Ramos (cell line): ENCODE results near the gene NDUFA12.

Source experiments
- in situ Hi-C: fragments of 300-500 bp; cut with MboI; formaldehyde crosslinking; loops from one replicate; pipeline ENCODE4 v1.14.3; 2022; ENCODE audit warnings: low sequenced_read_pairs; ENCODE audit not compliant: unreplicated experiment

Gene NDUFA12

DNA sequence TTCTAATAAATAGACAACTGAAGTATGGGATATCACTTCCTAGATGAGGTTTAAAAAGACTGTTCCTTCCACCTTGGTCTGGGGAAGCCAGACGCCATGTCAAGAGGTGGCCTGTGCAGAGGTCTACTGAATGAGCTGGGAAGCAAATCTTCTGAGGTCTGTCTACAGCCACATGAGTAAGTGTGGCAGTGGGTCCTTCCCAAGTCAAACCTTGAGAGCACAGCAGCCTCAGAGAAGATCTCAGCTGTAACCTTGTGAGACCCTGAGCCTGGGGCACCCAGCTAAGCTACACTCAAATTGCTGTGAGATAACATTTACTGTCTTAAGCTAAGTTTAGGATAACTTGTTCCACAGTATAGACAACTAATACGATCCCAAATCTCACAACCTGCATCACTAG lies 20.2 kb downstream of the NDUFA12 start:
- in situ Hi-C loops = no loop called here

DNA sequence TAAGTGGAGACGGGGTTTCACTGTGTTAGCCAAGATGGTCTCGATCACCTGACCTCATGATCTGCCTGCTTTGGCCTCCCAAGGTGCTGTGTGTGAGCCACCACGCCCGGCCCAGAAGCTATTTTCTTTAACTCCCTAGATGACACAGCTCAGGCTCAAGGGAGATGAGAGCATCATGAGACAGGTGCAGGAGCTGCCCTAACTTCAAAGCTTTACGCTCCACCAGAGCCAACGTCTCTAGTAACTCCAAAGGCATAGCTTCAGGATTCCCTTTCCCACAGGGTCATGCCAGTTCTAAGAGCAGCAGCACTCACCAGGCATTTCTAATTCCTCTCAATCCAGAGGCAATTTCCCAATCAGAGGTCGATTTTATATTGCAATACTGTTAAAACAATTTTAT lies 21.0 kb downstream of the NDUFA12 start:
- in situ Hi-C loops = no loop called here

DNA sequence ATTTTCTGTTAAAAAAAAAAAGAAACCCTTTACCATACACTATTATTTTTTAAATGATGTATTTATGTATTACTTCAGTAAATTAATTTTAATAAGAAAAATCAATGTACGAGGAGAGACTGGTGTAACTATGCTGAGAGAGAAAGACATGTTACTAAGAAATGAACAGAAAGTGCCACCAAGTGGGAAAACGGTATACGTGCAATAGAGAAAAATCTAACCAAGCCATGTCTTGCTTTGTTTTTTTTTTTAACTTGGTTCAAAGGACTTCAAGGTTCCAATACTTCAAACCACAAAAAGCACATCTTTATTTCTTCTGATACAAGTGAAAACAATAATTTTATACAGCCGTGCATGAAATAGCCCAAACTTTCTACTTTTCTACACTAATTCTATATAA lies 22.9 kb downstream of the NDUFA12 start:
- in situ Hi-C loops = no loop called here

DNA sequence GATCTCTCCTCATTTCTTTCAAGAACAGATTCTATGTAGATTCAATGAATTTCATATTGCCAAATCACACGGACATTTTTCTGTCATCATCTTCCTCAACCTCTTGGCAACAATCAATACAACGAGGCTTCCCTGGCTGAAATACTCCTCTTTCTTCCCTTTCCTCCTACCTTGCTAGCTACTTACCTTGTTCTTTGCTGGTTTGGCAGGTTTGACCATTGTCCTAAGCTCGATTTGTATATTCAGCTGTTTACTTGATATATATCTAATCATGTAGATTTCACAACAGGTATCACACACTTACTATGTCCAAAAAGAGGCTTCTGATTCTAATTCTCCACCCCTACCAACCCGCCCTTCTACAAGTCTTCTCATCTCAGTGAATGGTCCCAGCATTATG lies 23.6 kb downstream of the NDUFA12 start:
- in situ Hi-C loops = no loop called here

DNA sequence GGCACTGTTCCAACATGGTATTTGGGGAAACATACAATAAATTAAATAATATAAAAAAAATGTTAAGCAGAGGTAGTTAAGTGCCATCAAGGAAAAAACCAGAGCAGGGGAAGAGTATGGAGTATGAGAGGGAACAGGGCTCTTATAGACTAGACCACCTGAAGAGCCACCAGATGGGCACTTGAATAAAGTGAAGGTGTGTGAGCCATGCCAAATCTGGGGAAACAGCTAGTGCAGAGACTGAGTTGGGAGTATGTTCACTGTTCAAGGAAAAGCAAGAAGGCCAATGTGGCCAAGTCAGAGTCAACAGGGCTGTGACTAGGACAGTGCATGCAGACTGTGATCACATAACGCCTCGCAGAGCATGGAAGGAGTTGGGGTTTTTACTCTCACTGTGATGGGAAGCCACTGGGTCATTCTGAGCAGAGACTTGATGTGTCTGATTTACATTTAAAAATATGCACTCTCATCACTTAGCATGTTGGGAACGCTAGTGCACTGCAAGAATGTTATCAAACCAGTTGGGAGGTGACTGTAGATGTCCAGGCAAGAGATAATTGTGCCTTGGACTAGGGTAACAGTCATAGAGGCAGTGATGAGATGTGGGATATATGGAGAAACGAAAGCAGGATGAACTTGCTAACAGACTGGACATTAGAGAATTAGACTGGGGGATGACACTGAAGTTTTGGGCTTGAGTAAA lies 25.6 kb downstream of the NDUFA12 start:
- in situ Hi-C loops = no loop called here

DNA sequence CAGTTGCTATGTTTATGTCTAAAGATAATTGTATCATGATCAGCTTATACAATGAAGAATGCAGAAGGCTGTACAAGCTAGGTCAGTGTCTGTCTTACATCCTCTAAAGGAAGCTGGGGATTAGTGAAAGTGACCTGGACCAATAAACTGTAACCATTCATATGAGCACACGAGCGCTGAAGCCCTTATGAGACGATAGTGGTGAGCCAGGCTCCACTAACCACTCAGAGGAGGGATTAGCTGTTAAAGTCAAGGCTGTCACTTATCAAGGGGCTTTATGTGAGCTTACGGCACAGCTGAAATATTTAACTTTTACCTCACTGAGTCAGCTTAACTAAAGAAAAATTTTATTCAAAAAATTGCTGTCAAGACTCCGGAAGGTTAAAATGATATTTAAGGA lies 30.3 kb downstream of the NDUFA12 start:
- in situ Hi-C loops = no loop called here

DNA sequence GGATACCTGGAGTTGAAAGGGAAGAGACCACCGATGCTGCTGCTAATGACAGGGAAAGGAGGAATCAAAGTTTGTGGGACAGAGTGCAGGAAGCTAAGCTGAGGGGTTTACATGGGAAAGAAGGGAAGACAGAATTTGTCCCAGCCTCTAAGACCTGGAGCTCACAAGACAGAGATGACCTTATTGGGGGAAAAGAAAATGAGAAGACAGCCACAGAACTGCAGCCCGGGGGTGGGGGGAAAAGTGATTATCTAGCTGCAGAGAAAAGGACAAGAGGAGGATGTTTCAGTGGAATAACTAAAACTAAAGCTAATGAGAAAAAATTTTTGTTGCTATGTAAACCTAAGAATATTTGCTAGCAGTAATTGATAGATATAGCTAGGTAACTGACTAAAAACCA lies 30.7 kb downstream of the NDUFA12 start:
- in situ Hi-C loops = no loop called here

DNA sequence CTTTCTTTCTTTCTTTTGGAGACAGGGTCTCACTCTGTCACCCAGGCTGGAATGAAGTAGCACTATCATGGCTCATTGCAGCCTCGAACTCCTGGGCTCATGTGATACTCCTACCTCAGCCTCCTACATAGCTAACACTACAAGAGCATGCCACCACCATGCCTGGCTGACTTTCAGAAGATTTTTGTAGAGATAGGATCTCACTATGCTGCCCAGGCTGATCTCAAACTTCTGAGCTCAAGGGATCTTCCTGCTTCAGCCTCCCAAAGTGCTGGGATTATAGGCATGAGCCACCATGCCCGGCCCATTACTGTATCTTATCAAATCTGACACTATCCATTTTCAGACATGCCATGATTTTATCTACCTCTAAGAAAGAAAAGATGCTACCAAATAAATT lies 31.6 kb downstream of the NDUFA12 start:
- in situ Hi-C loops = no loop called here

DNA sequence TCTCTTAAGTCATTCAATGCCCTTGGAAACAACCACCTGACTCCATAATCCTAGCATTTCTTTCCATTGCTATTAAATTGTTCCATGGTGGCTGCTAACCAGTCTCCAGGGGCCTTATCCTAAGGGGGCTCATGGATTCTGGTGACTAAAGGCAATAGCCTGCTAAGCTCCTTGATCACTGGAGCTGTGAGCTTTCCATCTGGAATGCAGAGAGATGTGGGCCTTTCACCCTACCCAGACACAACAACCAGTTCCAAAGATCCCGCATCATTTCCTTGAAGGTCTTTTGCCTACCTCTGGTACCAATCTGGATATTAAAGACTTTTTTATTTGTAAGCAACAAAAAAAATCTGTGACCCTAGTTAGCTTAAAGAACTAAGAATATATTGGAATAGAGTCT lies 32.9 kb downstream of the NDUFA12 start:
- in situ Hi-C loops = no loop called here

DNA sequence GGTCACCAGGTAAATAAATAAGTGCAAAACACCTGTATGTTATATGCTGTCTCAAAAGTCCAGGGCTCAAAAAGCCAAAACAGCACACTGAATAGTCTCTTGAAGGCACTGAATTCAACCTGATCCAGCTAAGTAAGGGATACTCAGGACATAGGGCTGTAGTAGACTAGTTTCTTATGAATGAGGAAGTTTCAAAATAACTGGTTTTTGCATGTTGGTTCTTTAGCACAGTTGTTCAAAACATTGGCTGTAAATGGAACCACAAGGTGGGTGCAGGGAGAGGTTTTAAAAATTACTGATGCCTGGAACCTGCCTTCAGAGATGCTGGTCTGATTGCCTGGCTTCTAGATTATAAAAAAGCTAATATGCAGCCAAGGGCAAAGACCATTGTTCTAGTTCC lies 34.1 kb downstream of the NDUFA12 start:
- in situ Hi-C loops = no loop called here

DNA sequence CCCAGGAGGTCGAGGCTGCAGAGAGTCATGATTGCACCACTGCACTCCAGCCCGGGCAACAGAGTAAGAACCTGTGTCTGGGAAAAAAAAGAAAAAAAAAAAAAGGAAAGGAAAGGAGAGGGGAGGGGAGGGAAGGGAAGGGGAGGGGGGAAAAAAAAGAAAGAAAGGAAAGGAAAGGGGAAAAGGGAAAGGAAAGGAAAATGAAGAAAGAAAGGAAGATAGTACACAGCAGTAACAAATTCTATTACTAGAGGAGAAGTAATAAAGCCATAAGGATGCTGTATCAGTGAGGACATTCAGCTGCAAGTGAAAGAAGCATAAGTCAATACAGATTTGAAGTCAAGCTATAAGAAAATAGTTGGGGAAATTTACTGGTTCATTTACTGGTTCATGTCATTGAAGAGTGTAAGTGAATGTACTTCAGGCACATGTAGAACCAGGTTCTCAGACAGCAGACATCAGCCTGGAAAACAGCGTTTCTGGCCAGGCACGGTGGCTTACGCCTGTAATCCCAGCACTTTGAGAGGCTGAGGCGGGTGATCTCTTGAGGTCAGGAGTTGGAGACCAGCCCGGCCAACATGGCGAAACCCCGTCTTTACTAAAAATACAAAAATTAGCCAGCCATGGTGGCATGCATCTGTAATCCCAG lies 37.4 kb downstream of the NDUFA12 start:
- in situ Hi-C loops = no loop called here

DNA sequence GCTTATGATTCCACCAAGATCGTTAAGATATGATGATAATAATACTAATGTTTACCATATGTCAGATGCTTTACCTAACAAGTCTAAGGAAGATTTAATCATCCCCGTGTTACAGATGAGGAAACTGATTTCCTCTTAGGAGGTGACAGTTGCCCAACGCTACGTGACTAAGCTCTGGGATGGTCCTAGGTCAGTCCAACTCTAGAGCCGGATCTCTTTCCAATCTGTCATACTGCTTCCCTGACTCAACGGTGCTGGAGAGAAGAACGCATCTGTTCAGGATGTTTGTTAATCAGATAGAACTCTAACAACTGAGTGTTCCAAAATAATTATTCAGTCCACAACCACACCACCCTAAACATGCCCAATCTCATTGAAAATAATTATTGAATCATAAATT lies 39.8 kb downstream of the NDUFA12 start:
- in situ Hi-C loops = no loop called here

DNA sequence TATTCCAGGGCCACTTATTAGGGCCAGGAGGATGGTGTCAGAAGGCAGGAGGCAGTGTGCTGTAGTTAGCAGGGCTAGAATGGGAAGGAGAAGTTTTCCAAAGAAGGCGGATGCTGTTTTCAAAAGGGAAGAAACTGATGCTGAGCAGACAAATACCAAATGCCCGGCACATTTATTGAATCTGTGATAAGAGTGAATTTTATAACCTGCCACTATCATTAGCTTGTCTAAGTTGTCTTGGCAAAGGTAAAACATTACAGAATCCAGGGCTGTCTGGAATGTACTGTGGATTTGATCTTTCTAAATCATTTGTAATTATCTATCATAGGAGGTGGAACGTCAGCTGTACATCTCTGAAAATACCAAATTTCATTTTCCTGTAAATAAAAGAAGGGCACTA lies 40.8 kb downstream of the NDUFA12 start:
- in situ Hi-C loops = no loop called here

DNA sequence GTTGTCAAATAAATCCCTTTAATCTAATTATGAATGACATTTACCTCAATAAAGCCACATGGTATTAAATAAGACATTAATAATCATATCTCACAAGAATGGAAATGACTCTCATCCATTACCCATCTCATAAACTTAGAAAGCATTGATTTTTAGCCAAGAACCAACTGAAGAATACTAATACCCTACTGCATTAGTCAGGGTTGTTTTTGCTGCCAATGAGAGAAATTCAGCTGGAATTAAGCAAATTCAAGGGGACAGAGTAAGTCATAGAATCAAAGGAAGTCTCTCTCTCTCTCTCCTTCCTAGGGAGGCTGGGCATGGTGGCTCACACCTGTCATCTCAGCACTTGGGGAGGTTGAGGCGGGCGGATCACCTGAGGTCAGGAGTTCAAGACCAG lies 41.6 kb downstream of the NDUFA12 start:
- in situ Hi-C loops = no loop called here

DNA sequence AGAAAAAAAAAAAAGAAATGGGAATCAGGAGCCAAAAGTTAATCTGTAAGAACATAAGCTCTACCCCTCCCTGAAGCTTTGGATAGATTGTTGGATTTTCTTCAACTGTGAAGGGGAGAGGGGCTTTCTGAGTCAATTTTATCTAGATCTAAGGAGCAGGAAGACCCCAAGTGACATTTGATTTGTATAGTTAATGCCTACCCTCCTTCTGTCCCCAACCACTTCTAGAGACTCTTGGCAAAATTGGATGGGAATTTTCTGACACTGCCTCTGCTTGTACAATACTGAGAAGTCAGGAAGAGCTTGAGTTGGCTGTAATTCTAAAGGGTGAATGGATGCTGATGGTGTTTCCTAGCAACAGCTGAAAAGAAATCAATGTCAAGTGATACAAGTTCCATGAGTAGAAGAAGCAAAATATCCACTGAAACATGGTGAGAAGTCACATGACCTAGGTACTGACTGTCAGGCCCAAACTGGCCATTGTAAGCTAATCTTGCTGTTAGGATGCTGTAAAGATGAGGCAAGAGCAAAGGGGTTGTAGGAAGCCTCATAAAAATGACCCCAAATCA lies 42.2 kb downstream of the NDUFA12 start:
- in situ Hi-C loops = no loop called here

DNA sequence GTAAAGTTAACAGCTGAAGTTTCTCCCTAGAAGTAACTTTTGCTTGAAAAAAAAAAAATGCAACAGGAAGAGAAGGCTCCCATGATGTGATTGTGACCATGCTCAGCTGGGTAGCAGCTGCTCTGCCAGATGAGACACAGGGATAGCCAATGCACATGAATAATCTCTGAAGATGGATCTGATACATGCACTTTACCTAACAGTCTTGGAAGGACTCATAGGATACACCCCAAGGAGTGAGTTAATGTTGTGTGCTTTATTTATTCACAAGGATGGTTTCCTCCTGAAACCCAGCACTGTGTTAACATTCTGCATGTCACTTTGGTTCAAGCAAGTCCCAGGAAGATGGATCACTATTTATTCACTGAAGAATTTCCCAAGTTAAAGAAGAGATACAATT lies 46.5 kb downstream of the NDUFA12 start:
- in situ Hi-C loops = no loop called here

DNA sequence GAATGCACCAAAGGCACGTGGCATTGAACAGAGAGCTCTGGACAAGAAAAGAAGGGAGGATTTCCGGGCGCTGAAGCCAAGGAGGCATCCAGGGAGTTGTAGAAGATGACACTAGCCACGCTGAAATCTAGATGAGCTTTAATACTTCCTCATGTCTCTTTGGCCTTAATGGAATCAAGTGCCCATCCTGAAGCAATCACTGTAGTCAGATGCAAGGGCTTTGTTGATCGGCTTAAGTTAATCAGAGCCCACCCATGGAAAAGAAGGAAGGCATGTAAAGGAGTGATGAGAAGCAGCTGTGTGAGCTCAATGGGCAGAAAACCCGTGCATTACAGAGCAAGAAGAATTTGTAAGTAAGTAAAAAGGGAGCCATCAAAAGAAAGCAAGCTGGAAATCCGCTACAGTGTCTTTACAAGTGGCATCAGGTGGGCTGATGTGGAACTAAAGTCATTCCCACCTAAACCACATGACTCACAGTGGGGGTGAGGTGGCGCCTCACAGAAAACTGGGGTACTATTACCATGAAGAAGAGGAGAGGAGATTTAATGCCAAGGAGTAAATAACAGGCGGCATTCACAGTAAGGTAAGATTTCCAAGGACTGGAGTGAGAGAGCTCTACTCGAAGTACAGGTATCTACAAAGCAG lies 48.4 kb downstream of the NDUFA12 start:
- in situ Hi-C loops = no loop called here

DNA sequence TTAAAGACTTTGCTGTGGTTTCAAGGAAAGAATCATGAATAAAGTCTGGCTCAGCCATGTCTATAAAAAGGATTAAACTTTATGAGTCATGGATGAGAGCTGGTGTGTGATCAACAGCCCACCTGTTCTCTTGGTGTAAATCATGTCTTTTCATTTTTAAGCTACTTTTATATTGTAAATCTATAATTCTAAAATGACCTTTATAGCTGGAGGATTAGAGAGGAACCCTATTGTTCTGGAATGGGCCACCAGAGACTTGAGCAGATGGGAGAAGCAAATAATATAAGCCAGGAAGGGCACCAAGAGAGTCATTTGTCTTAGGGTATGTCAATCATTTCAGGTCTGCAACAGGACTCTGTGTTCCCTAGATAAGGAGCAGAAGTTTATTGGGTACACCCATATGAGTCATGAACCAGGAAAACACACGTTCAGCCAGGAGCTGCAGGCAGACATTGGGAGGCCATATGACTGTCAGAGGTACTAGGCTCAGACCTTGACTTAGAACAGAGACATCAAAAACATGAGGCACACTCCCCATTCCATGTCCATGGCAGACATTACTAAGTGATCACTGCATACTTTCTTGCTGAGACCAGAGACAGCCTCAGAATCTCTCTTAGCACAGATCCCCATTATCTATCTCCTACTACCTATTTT lies 49.3 kb downstream of the NDUFA12 start:
- in situ Hi-C loops = no loop called here

DNA sequence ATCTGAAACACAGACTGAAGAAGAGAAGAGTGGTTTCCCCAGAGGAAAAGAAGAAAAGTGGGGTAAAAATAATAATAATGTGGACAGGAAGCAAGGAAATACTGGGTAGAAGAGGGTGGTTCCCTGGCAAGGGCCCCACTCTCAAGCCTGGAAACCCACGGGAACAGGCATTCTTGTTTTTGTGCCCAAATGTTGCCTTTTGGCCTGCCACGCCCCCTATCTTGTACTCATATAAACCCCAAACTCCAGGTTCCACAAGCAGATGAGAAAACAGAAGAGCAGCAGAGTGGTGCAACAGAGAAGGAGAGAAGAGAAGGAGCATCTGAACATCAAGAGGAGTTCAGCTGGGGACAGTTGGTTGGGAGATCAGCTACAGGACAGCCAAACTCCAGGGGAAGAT lies 51.2 kb downstream of the NDUFA12 start:
- in situ Hi-C loops = no loop called here

DNA sequence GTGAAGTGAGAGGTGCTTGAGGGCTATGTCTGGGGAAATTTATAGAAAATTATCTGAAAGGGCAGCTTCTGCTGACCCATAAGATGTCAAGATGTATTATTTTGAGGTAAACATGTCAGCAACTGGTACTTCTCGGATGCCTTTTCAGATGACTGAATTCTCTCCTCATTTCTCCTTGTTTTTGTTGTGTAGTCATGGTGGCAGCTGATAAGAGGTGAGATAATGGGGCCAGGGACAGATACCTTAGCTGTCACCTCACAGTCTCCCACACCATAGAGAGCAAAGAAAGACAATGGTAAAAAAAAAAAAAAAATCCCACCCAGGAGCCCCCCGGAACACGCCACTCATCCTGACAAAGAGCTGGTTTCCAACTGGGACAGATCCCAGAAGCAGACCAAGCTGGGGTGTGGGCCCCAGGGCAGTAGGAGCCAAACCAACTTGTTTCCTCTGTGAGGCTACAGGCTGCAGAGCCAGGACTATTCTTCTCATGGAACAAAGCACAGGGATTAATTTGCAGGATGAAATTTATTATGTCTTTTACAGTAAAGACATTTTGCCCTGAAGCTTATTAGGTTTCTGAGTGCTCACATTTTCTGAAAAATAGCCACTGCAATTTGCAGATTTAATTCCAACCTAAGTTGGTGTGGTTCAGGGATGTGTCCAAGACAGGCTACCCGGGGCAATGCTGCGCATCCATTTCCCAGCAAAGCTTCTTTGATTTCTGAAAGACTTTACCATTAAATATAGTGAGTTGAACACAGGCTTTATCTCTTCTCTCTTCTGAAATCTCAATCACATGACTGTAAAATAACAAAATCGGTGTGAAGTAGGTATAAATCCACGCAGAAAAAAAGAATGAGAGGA lies 52.2 kb downstream of the NDUFA12 start:
- in situ Hi-C loops = no loop called here
